Tibial nerve (tissue), 3 donors: ENCODE results near the gene ATP1A4.

ENCODE experiments used
- POLR2A ChIP-seq, 2 donors: fragments of 450-650 bp; IDR thresholded peaks; one replicate each; pipeline ENCODE4 v1.6.1; 2017; ENCODE audit warnings: antibody characterized with exemption in 2 of 2, mild to moderate bottlenecking in 2 of 2, moderate library complexity in 2 of 2
- TF ChIP-seq, protein P1 (sequence below), 5 experiments: fragments of 200-600 bp in 3 of 5; fragments of 450-650 bp in 2 of 5; sonication (generic) in 3 of 5; IDR thresholded peaks; one replicate each; pipeline ENCODE4 v1.5.1; 2016 to 2019; ENCODE audit warnings: antibody characterized with exemption in 5 of 5, mild to moderate bottlenecking in 3 of 5, moderate library complexity in 2 of 5

DNA sequence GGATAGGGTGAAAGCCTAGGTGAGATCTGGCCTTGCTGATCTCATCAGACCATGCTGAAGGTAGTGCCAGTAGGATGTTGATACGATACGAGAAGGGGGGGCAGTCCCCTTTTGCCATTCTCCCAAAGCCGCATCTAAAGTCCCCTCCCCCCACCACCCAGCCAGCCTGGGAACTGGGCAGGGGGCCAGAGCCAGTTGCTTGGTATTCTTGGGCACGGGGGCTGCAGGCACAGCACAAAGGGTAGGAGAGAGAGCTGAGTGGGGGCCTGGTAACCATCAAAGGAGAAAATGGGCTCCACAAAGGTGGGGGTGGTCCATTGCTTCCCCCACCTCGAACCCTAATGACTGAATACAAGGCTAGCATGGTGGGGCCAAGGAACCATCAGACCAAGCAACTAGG is 59.2 kb downstream of the ATP1A4 start:
- TF ChIP-seq, protein P1, sequence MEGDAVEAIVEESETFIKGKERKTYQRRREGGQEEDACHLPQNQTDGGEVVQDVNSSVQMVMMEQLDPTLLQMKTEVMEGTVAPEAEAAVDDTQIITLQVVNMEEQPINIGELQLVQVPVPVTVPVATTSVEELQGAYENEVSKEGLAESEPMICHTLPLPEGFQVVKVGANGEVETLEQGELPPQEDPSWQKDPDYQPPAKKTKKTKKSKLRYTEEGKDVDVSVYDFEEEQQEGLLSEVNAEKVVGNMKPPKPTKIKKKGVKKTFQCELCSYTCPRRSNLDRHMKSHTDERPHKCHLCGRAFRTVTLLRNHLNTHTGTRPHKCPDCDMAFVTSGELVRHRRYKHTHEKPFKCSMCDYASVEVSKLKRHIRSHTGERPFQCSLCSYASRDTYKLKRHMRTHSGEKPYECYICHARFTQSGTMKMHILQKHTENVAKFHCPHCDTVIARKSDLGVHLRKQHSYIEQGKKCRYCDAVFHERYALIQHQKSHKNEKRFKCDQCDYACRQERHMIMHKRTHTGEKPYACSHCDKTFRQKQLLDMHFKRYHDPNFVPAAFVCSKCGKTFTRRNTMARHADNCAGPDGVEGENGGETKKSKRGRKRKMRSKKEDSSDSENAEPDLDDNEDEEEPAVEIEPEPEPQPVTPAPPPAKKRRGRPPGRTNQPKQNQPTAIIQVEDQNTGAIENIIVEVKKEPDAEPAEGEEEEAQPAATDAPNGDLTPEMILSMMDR (IDR thresholded peaks at IDR 0.05): no peak
- TF ChIP-seq POLR2A (IDR thresholded peaks at IDR 0.05): no peak
